K562 (cell line): ENCODE results near the gene PCP4L1. TPM values are rescaled to one million over a fixed set of nuclear protein-coding genes. Genes with fewer than 3 reads are reported as not detected.

Source experiments
- BDP1 ChIP-seq: IDR thresholded peaks from 3 replicates; pipeline ENCODE4 v1.6.1; 2011; ENCODE audit not compliant: insufficient read length, insufficient read depth
- CBX8 ChIP-seq: fragments of 200-600 bp; sonication (generic); IDR thresholded peaks from 2 replicates; pipeline ENCODE4 v1.6.1; 2012; ENCODE audit warnings: borderline replicate concordance, mixed run types, low read depth, mild to moderate bottlenecking, moderate library complexity, mixed read lengths, low read length, control low read depth, inconsistent platforms; ENCODE audit not compliant: poor library complexity, severe bottlenecking; ENCODE audit errors: extremely low read depth
- ETV6 ChIP-seq, 3 experiments: fragments of 150-350 bp in 1 of 3; sonication (generic) in 1 of 3; formaldehyde crosslinking in 1 of 3; IDR thresholded peaks; 2 replicates each; pipeline versions ENCODE4 v1.6.1 to v1.8.0; 2014 to 2022; ENCODE audit warnings: borderline replicate concordance in 2 of 3, low read depth in 2 of 3, antibody characterized with exemption in 1 of 3, low read length in 1 of 3, mild to moderate bottlenecking in 1 of 3, missing genetic modification reagents in 1 of 3
- HOXB6 ChIP-seq: fragments of 250-450 bp; sonication (Bioruptor Pico); IDR thresholded peaks from 2 replicates; pipeline ENCODE4 v1.5.1; 2022; ENCODE audit warnings: mild to moderate bottlenecking, borderline replicate concordance
- JUND ChIP-seq, 2 experiments: IDR thresholded peaks; 2 replicates in 1 of 2; 3 replicates in 1 of 2; pipeline ENCODE4 v1.6.1; 2011; ENCODE audit warnings: borderline replicate concordance in 2 of 2, low read depth in 2 of 2, low read length in 2 of 2, improper control_type of control experiment in 1 of 2, missing biosample characterization in 1 of 2, missing genetic modification characterization in 1 of 2, missing genetic modification reagents in 1 of 2
- MTA2 ChIP-seq: fragments of 450-650 bp; IDR thresholded peaks from 2 replicates; pipeline ENCODE4 v1.6.1; 2016; ENCODE audit warnings: low read depth
- NCOA1 ChIP-seq: fragments of 450-650 bp; IDR thresholded peaks from 2 replicates; pipeline ENCODE4 v1.6.1; 2016; ENCODE audit warnings: low read depth
- NCOA6 ChIP-seq: fragments of 450-650 bp; IDR thresholded peaks from 2 replicates; pipeline ENCODE4 v1.6.1; 2017; ENCODE audit warnings: mild to moderate bottlenecking
- POLR2H ChIP-seq: IDR thresholded peaks from 2 replicates; pipeline ENCODE4 v1.6.1; 2016; ENCODE audit warnings: missing genetic modification characterization, low read depth, mild to moderate bottlenecking, control low read depth, missing compliant biosample characterization, moderate library complexity
- POLR3A ChIP-seq: IDR thresholded peaks from 2 replicates; pipeline ENCODE4 v1.6.1; 2011; ENCODE audit warnings: borderline replicate concordance, mild to moderate bottlenecking, moderate library complexity; ENCODE audit not compliant: insufficient read length, insufficient read depth; ENCODE audit errors: extremely low read depth
- PTRF ChIP-seq: fragments of 450-650 bp; IDR thresholded peaks from 2 replicates; pipeline ENCODE4 v1.6.1; 2016; ENCODE audit warnings: mild to moderate bottlenecking, missing genetic modification characterization, missing compliant biosample characterization
- RBM25 ChIP-seq: fragments of 200-400 bp; formaldehyde crosslinking; IDR thresholded peaks from 2 replicates; pipeline ENCODE4 v1.6.1; 2018; ENCODE audit warnings: low read length, low read depth, moderate library complexity; ENCODE audit not compliant: severe bottlenecking
- SMAD3 ChIP-seq: fragments of 450-650 bp; formaldehyde crosslinking; conservative IDR thresholded peaks from 2 replicates; pipeline ENCODE4 v1.4.0; 2020; ENCODE audit warnings: mild to moderate bottlenecking
- SMARCA4 ChIP-seq: fragments of 450-650 bp; IDR thresholded peaks from 2 replicates; pipeline ENCODE4 v1.6.1; 2016
- SMARCA5 ChIP-seq: fragments of 450-650 bp; IDR thresholded peaks from 2 replicates; pipeline ENCODE4 v1.6.1; 2016
- SRF ChIP-seq, 2 experiments: fragments of 250-450, 450-650 bp in 1 of 2; sonication (Bioruptor Pico) in 1 of 2; sonication (generic) in 1 of 2; formaldehyde crosslinking; IDR thresholded peaks; 2 replicates each; pipeline versions ENCODE4 v1.5.0 to v1.5.1; 2020 to 2022; ENCODE audit warnings: mild to moderate bottlenecking in 1 of 2, missing genetic modification reagents in 1 of 2
- SRSF9 ChIP-seq: fragments of 200-400 bp; formaldehyde crosslinking; IDR thresholded peaks from 2 replicates; pipeline ENCODE4 v1.6.1; 2017; ENCODE audit warnings: low read depth, low read length, borderline replicate concordance
- TEAD1 ChIP-seq, 2 experiments: fragments of 450-650 bp in 1 of 2; sonication (generic) in 1 of 2; formaldehyde crosslinking; IDR thresholded peaks; 2 replicates each; pipeline versions ENCODE4 v1.4.0 to v1.8.0; 2020 to 2022; ENCODE audit warnings: mild to moderate bottlenecking in 2 of 2, missing genetic modification reagents in 1 of 2
- TRIM24 ChIP-seq, 2 experiments: fragments of 450-650 bp; IDR thresholded peaks; 2 replicates each; pipeline ENCODE4 v1.6.1; 2016
- ZNF175 ChIP-seq: fragments of 200-800 bp; sonication (Bioruptor generic); IDR thresholded peaks from 2 replicates; pipeline ENCODE4 v1.6.1; 2016; ENCODE audit warnings: low read depth, mild to moderate bottlenecking, missing genetic modification characterization, missing compliant biosample characterization
- ZNF224 ChIP-seq: sonication (generic); formaldehyde crosslinking; IDR thresholded peaks from 2 replicates; pipeline ENCODE4 v1.8.0; 2022; ENCODE audit warnings: mild to moderate bottlenecking, missing genetic modification reagents
- ZNF764 ChIP-seq: fragments of 250-450 bp; sonication (Bioruptor Pico); IDR thresholded peaks from 2 replicates; pipeline ENCODE4 v1.4.0; 2020; ENCODE audit warnings: low read depth, mild to moderate bottlenecking, moderate library complexity
- polyA plus RNA-seq, 8 experiments: library from polyadenylated mRNA; depleted of rRNA in 4 of 8; stranded (reverse) in 5 of 8; unstranded in 3 of 8; fragments of >200 nt; fragmentation: Nextera tagmentation in 2 of 8; fragmentation: Illumina TruSeq in 1 of 8; extraction: Ambion mirVana in 2 of 8; extraction: Trizol in 1 of 8; gene quantifications; 2 replicates each; pipeline versions ENCODE4 v1.2.1 to v1.2.3, GENCODE V29; 2011 to 2014; ENCODE audit warnings: inconsistent platforms in 1 of 8, missing spikeins in 1 of 8
- total RNA-seq, 7 experiments: library from RNA; depleted of rRNA in 6 of 7; stranded (reverse); fragments of >200 nt in 6 of 7; fragmentation: Illumina TruSeq in 2 of 7; extraction: Trizol in 2 of 7; gene quantifications; 2 replicates each; pipeline versions ENCODE4 v1.2.1 to v1.2.3, GENCODE V29; 2011 to 2021; ENCODE audit warnings: low replicate concordance in 1 of 7
- TF ChIP-seq, protein P1 (sequence below): fragments of 250-450 bp; sonication (Bioruptor Pico); IDR thresholded peaks from 2 replicates; pipeline ENCODE4 v1.8.0; 2021; ENCODE audit warnings: moderate library complexity, mild to moderate bottlenecking, inconsistent platforms
- TF ChIP-seq, protein P2 (sequence below): fragments of 450-650 bp; IDR thresholded peaks from 2 replicates; pipeline ENCODE4 v1.6.1; 2017; ENCODE audit warnings: mild to moderate bottlenecking, moderate library complexity
- TF ChIP-seq, protein P3 (sequence below): fragments of 250-450 bp; sonication (Bioruptor Pico); IDR thresholded peaks from 2 replicates; pipeline ENCODE4 v1.8.0; 2022; ENCODE audit warnings: moderate library complexity, mild to moderate bottlenecking, inconsistent platforms

Gene PCP4L1
- total and polyA plus RNA-seq, 9 of the 15 experiments (the other 6 are each of a cell fraction or from before 2014, with no cell fraction given): not detected

DNA sequence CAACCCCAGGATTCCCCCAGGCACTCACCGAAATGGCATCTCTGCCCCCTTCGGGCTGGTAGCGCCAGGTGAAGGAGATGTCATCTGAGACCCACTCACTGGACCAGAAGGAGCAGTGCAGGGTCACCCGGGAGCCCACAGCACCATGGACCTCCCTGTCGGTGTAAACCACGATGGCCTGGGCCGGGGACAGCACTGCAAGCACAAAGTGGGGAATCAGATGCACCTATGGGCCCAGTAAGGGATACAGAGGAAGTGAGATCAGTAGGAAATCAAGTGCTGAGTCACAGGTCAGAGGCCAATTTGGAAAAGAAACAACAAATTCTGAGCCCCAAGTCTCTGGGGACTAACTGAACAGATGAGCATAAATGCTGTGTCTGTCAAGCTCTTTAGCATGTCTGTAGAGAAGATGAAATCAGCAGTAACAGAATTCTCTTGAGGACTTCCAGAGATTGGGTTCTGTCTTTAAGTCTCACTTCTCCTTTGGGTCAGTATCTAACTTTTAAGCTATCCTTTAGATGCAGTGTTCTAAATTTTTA, 48.8 kb downstream of the PCP4L1 start (continued):
- no peak for TF ChIP-seq SRSF9
- no peak for TF ChIP-seq POLR2H (tag)
- TF ChIP-seq TEAD1 (CRISPR knock-in tag; IDR thresholded peaks at IDR 0.05): 0 out of 4 replicates have a peak, but pooled peaks of 1 of the 2 experiments have one; percentile 67
- TF ChIP-seq NCOA6: no peak
- TF ChIP-seq, protein P1, sequence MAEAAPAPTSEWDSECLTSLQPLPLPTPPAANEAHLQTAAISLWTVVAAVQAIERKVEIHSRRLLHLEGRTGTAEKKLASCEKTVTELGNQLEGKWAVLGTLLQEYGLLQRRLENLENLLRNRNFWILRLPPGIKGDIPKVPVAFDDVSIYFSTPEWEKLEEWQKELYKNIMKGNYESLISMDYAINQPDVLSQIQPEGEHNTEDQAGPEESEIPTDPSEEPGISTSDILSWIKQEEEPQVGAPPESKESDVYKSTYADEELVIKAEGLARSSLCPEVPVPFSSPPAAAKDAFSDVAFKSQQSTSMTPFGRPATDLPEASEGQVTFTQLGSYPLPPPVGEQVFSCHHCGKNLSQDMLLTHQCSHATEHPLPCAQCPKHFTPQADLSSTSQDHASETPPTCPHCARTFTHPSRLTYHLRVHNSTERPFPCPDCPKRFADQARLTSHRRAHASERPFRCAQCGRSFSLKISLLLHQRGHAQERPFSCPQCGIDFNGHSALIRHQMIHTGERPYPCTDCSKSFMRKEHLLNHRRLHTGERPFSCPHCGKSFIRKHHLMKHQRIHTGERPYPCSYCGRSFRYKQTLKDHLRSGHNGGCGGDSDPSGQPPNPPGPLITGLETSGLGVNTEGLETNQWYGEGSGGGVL (CRISPR knock-in tag): no peak
- no peak for TF ChIP-seq BDP1
- peak; percentile 70; the same call in 1 of the 2 replicates for TF ChIP-seq ZNF175 (CRISPR knock-in tag)
- peak; percentile 60; the same call in 1 of the 2 replicates for TF ChIP-seq SMARCA4
- TF ChIP-seq, protein P2, sequence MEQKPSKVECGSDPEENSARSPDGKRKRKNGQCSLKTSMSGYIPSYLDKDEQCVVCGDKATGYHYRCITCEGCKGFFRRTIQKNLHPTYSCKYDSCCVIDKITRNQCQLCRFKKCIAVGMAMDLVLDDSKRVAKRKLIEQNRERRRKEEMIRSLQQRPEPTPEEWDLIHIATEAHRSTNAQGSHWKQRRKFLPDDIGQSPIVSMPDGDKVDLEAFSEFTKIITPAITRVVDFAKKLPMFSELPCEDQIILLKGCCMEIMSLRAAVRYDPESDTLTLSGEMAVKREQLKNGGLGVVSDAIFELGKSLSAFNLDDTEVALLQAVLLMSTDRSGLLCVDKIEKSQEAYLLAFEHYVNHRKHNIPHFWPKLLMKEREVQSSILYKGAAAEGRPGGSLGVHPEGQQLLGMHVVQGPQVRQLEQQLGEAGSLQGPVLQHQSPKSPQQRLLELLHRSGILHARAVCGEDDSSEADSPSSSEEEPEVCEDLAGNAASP: no peak
- TF ChIP-seq ZNF764 (CRISPR knock-in tag): no peak
- no peak for TF ChIP-seq HOXB6 (CRISPR knock-in tag)
- TF ChIP-seq TRIM24 (IDR thresholded peaks at IDR 0.05): no peak
- TF ChIP-seq PTRF (tag): no peak
- TF ChIP-seq CBX8: no peak
- 0 out of 2 replicates have a peak, but pooled peaks have one; percentile 14 for TF ChIP-seq MTA2
- no peak for TF ChIP-seq RBM25
- TF ChIP-seq SMAD3 (CRISPR knock-in tag): no peak
- no peak for TF ChIP-seq ZNF224 (CRISPR knock-in tag)
- no peak for TF ChIP-seq SMARCA5
- no peak for TF ChIP-seq POLR3A
- TF ChIP-seq, protein P3, sequence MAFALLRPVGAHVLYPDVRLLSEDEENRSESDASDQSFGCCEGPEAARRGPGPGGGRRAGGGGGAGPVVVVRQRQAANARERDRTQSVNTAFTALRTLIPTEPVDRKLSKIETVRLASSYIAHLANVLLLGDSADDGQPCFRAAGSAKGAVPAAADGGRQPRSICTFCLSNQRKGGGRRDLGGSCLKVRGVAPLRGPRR: no peak
- TF ChIP-seq JUND (IDR thresholded peaks at IDR 0.05; ENCODE audit: borderline replicate concordance, low read depth, low read length): peak; percentile 80
- peak; percentile 80; the same call in 2 of the 3 replicates for TF ChIP-seq JUND (tag; IDR thresholded peaks at IDR 0.05; ENCODE audit: borderline replicate concordance, low read depth, low read length)
- no peak for TF ChIP-seq SRF (CRISPR knock-in tag; IDR thresholded peaks at IDR 0.05)
- no peak for TF ChIP-seq ETV6 (IDR thresholded peaks at IDR 0.05; ENCODE audit: borderline replicate concordance in 1 of 2, low read depth in 2 of 2, low read length in 1 of 2)
- no peak for TF ChIP-seq ETV6 (CRISPR knock-in tag; IDR thresholded peaks at IDR 0.05; ENCODE audit: borderline replicate concordance)
- no peak for TF ChIP-seq NCOA1
